HG02678 (cell line): ENCODE data around the gene MAPK8IP3.
"Not testable (repeated sequence)": the region's sequence is repeated elsewhere in the genome, so short reads cannot be mapped to it uniquely, and the experiment has no call there.

Source experiments
- ATAC-seq: cut with Tn5 transposase; IDR thresholded peaks from one replicate; pipeline ENCODE4 v1.9.1; 2021; ENCODE audit warnings: mild to moderate bottlenecking, moderate library complexity; ENCODE audit not compliant: unreplicated experiment

Gene MAPK8IP3

GRCh38 chr16:1710811-1711507, 5.0 kb downstream of the MAPK8IP3 start:
- ATAC-seq = no peak

GRCh38 chr16:1712791-1713261, 6.8 kb downstream of the MAPK8IP3 start:
- ATAC-seq = no peak

GRCh38 chr16:1713331-1713730, 7.3 kb downstream of the MAPK8IP3 start:
- peak; percentile 12 for ATAC-seq

- peak; percentile 58 for ATAC-seq
Observed at GRCh38 chr16:1713933-1714332, 7.9 kb downstream of the MAPK8IP3 start.

GRCh38 chr16:1715220-1715619, 9.2 kb downstream of the MAPK8IP3 start:
- ATAC-seq = no peak

- ATAC-seq = not testable (repeated sequence)
Observed at GRCh38 chr16:1718236-1718635, 12.2 kb downstream of the MAPK8IP3 start.

GRCh38 chr16:1719559-1720229, 13.7 kb downstream of the MAPK8IP3 start:
- not testable (repeated sequence) for ATAC-seq

- no peak for ATAC-seq
Observed at GRCh38 chr16:1721372-1721771, 15.4 kb downstream of the MAPK8IP3 start.

GRCh38 chr16:1723450-1724147, 17.6 kb downstream of the MAPK8IP3 start:
- no peak for ATAC-seq

GRCh38 chr16:1724491-1724890, 18.5 kb downstream of the MAPK8IP3 start:
- ATAC-seq = no peak

- no peak for ATAC-seq
Observed at GRCh38 chr16:1726661-1727502, 20.9 kb downstream of the MAPK8IP3 start.

- no peak for ATAC-seq
Observed at GRCh38 chr16:1727651-1728624, 21.9 kb downstream of the MAPK8IP3 start.

GRCh38 chr16:1729026-1729425, 23.0 kb downstream of the MAPK8IP3 start:
- ATAC-seq = no peak

- no peak for ATAC-seq
Observed at GRCh38 chr16:1729445-1729844, 23.4 kb downstream of the MAPK8IP3 start.

- ATAC-seq = no peak
Observed at GRCh38 chr16:1731073-1731472, 25.1 kb downstream of the MAPK8IP3 start.

- no peak for ATAC-seq
Observed at GRCh38 chr16:1731603-1732002, 25.6 kb downstream of the MAPK8IP3 start.

- ATAC-seq = no peak
Observed at GRCh38 chr16:1732071-1732470, 26.1 kb downstream of the MAPK8IP3 start.

- not testable (repeated sequence) for ATAC-seq
Observed at GRCh38 chr16:1732551-1732987, 26.6 kb downstream of the MAPK8IP3 start.

GRCh38 chr16:1734123-1734522, 28.1 kb downstream of the MAPK8IP3 start:
- no peak for ATAC-seq

- ATAC-seq = no peak
Observed at GRCh38 chr16:1734816-1735215, 28.8 kb downstream of the MAPK8IP3 start.
